ENCODE results near the gene SRMS.

SRMS gene

DNA sequence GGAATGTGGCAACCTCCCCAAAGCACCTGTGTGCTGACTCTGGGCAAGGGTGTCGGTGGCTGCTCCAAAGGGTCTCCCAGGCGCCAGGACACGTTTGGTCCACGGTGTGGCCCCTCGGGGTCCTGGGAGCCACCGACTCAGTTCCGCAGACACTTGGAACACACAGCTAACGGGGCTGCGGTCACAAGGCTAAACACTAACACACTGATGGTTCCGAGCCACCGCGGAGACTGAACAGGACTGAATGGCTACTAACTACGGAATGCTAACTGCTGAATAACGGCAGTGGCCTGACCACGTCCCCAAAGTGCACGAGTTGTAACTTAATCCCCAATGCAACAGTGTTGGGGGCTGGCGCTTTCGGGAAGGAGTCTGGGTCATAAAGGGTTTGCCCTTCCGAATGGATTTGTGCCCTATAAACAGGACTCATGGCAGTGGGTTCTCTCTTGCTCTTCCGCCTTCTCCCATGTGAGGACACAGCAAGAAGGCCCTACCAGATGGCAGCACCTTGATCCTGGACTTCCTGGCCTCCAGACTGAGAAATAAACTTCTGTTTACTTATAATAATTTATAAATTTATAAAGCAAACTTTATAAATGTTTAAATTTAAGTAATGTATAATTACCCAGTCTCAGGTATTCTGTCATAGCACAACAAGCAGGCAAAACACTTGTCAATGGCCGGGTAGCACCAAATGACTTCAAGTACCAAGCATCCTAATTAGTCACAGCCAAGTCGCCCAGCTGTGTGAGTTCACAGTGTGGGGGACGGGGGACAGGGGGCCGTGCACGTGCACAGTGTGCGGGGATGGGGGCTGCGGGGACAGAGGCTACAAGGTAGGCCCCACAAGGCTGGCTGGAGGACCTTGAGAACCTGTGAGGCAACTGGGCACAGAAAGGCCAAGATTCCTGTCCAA is 46.4 kb downstream of the SRMS start:
- no peak for DNase-seq (ENCODE audit: extremely low read depth, low read depth)

DNA sequence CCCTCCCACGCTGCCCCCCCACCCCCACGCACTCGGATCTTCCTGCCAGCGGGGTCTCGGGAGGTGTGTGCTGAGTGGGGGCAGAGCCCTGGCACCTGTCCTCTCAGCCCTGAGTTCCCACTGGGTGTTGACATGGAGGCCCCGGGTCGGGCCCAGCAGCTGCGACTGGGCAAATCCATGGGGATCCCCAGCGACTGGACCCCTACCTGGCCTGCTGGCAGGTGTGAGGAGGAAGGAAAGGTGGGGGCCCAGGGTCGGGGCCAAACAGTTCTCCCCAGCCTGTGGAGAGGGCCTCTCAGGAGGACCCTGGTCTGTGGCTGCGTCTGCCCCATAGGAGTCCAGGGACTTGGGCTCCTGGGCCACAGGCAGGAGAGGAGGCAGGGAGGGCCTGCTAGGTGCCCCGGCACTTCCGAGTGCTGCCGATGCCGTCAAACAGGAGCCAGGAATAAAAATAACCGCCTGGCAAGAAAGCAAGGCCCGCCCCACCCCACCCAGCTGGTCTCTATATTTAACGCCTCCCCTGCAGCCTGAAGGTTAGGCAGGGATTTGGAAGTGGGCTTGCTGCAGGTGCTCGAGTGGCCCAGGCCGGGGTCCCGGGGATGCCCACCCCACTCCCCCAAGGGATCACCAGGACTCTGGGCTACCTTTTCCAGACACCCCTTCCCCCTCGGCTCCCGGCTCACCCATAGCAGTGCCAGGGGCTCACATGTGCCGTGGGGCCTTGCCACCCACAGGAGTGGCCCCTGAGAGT is 47.2 kb downstream of the SRMS start:
- TF ChIP-seq CTCF (IDR thresholded peaks at IDR 0.05; ENCODE audit: low read depth, low read length): no peak
- no peak for DNase-seq (ENCODE audit: extremely low read depth, low read depth)

More for the DNA sequence above, 46.4 kb downstream of the SRMS start:
- no peak for TF ChIP-seq CTCF (IDR thresholded peaks at IDR 0.05; ENCODE audit: low read depth, low read length)

GRCh38 chr20:63499338-63499969 is 48.1 kb downstream of the SRMS start:
- TF ChIP-seq CTCF (IDR thresholded peaks at IDR 0.05; ENCODE audit: low read depth, low read length): no peak
- DNase-seq (ENCODE audit: extremely low read depth, low read depth): no peak

DNA sequence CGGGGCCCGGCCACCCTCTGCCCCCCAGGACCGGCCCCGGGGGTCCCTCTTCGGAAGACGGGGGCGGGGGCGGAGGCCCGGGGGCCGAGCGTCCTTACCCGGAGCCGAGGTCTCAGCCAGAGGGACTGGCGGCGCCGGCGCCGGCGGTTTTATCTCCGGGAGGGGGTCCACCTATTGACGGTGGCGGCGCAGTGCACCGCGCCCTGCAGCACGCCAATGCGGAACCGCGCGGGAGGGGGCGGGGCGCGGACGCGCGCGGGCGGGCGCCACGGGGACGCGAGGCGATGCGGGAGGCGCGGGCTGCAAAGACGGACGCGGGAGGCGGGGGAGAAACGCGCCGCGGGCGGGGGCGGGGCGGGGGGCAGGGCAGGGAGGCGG is 48.6 kb downstream of the SRMS start, which contains the start of gene EEF1A2:
TSS of gene EEF1A2 (minus strand) at position 124 of the 378 bp plus-strand sequence. CDS start 1,320 bp downstream, outside the sequence.
- no peak for DNase-seq (ENCODE audit: extremely low read depth, low read depth)

GRCh38 chr20:63497946-63498935 is 49.3 kb downstream of the SRMS start:
- TF ChIP-seq CTCF (IDR thresholded peaks at IDR 0.05; ENCODE audit: low read depth, low read length): no peak
- DNase-seq (ENCODE audit: extremely low read depth, low read depth): no peak

More for the DNA sequence above, 48.6 kb downstream of the SRMS start, which contains the start of gene EEF1A2:
- TF ChIP-seq CTCF (IDR thresholded peaks at IDR 0.05; ENCODE audit: low read depth, low read length): no peak

DNA sequence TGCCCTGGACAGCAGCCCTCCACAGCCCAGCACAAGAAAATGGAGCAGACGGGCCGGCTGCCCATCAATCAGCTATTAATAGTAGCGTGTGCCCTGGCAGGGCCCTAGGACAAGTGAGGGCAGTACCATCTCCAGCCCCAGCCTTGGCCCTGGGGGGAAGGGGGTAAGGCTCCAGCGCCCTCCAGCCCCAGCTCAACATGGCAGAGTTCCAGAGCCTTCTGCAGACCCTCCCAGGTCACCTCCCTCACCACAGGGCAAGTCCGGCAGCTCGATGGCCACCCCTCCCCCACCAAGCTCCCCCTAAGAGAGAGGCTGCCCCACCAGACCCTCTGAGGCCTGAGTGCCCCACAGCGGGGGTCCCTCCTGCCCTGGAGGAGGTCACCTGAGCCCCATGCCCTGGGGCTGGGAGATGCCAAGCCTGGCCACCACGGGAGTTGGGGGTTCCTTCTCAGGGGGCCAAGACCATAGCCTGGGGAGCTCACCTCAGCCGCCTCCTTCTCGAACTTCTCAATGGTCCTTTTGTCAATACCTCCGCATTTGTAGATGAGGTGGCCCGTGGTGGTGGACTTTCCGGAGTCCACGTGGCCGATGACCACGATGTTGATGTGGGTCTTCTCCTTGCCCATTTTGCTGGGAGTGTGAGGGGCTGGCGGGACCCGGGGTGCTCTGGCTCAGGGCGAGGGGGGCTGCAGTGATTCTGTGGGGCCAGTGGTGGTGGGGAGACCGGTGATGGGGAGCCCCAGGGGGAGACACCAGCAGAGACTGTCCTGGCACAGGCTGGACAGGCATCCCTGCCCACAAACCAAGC is 50.2 kb downstream of the SRMS start:
- TF ChIP-seq CTCF (IDR thresholded peaks at IDR 0.05; ENCODE audit: low read depth, low read length): no peak
- DNase-seq (ENCODE audit: extremely low read depth, low read depth): no peak
